Breast epithelium (tissue), 4 donors: ENCODE results near the gene H2AZ2. TPM values are rescaled to one million over a fixed set of nuclear protein-coding genes. Genes with fewer than 3 reads are reported as not detected.
"Not testable (repeated sequence)": the region's sequence is repeated elsewhere in the genome, so short reads cannot be mapped to it uniquely, and the experiment has no call there.

Source experiments
- DNase-seq, 2 donors: peaks; one replicate each; pipeline ENCODE4 v3.0.0-alpha.2; 2019; ENCODE audit warnings: low spot score in 2 of 2
- H3K27ac ChIP-seq, 2 donors: fragments of 200-600 bp; sonication (generic) in 1 of 2; one replicate each; pipeline ENCODE4 v1.5.1; 2016 to 2019; ENCODE audit warnings: mild to moderate bottlenecking in 1 of 2
- H3K27me3 ChIP-seq, 2 donors: fragments of 200-600 bp; sonication (generic) in 1 of 2; one replicate each; pipeline versions ENCODE4 v1.5.1 to v1.6.0; 2017 to 2019; ENCODE audit warnings: control low read depth in 1 of 2, mild to moderate bottlenecking in 1 of 2
- H3K36me3 ChIP-seq: fragments of 200-600 bp; one replicate; pipeline ENCODE4 v1.5.1; 2019
- H3K4me1 ChIP-seq, 2 donors: fragments of 200-600 bp; sonication (generic); one replicate each; pipeline ENCODE4 v1.5.1; 2016 to 2019; ENCODE audit warnings: control low read depth in 1 of 2
- H3K4me3 ChIP-seq, 3 donors: fragments of 200-600 bp; sonication (generic); 1 replicate in 2 of 3; 2 replicates in 1 of 3; pipeline ENCODE4 v1.5.1; 2016 to 2019; ENCODE audit warnings: mild to moderate bottlenecking in 3 of 3, moderate library complexity in 2 of 3
- H3K9me3 ChIP-seq, 2 donors: fragments of 200-600 bp; sonication (generic) in 1 of 2; one replicate each; pipeline ENCODE4 v1.5.1; 2016 to 2019; ENCODE audit warnings: control low read depth in 1 of 2
- POLR2A ChIP-seq: fragments of 450-650 bp; IDR thresholded peaks from one replicate; pipeline ENCODE4 v1.6.1; 2016; ENCODE audit warnings: antibody characterized with exemption, mild to moderate bottlenecking, moderate library complexity
- POLR2AphosphoS5 ChIP-seq, 3 donors: sonication (generic); formaldehyde crosslinking; IDR thresholded peaks; one replicate each; pipeline ENCODE4 v1.6.1; 2017; ENCODE audit warnings: antibody characterized with exemption in 3 of 3
- intact Hi-C: fragments of 100-400 bp; cut with DNase I; formaldehyde crosslinking; loops from one replicate; pipeline ENCODE4 v1.15.1; 2023; ENCODE audit warnings: low total_unique reads
- total RNA-seq, 3 donors: library from RNA; depleted of rRNA; stranded (reverse); fragments of >200 nt; gene quantifications; one replicate each; pipeline ENCODE4 v1.1.0, GENCODE V29; 2016
- TF ChIP-seq, protein P1 (sequence below), 3 donors: fragments of 450-650 bp; IDR thresholded peaks; one replicate each; pipeline ENCODE4 v1.5.1; 2016 to 2017; ENCODE audit warnings: antibody characterized with exemption in 3 of 3, mild to moderate bottlenecking in 3 of 3, moderate library complexity in 3 of 3

The H2AZ2 gene
- total RNA-seq, 3 donors from 2014 or later = 110 to 140 (median 115) TPM

DNA sequence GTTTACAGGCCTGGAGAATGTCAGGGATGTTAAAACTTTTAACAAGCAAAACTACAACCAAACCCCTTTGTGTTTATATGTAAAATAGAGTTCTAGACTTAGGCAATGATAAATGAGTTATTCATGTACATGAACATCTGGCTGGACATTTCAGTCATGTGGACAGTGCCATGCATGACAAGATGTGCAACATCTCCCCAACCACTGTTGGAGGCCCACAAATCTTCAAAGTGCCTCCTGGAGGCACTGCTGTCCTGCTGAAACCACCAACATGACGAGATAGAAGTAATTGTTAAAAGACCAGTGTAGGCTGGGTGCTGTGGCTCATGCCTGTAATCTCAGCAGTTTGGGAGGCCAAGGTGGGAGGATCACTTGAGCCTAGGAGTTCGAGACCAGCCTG lies 33.0 kb downstream of the H2AZ2 start:
- Histone ChIP-seq H3K27ac (no peak overlapping the region), H3K9me3 (no peaks in the 10 kb centered on the region), H3K4me1 (no peaks in the 10 kb centered on the region), H3K4me3 (no peak overlapping the region), H3K36me3 (no peaks in the 10 kb centered on the region), H3K27me3 (no peaks in the 10 kb centered on the region)
- no peak for DNase-seq
- TF ChIP-seq POLR2A (no peak), POLR2AphosphoS5 (IDR thresholded peaks at IDR 0.05) (no peak)
- TF ChIP-seq, protein P1, sequence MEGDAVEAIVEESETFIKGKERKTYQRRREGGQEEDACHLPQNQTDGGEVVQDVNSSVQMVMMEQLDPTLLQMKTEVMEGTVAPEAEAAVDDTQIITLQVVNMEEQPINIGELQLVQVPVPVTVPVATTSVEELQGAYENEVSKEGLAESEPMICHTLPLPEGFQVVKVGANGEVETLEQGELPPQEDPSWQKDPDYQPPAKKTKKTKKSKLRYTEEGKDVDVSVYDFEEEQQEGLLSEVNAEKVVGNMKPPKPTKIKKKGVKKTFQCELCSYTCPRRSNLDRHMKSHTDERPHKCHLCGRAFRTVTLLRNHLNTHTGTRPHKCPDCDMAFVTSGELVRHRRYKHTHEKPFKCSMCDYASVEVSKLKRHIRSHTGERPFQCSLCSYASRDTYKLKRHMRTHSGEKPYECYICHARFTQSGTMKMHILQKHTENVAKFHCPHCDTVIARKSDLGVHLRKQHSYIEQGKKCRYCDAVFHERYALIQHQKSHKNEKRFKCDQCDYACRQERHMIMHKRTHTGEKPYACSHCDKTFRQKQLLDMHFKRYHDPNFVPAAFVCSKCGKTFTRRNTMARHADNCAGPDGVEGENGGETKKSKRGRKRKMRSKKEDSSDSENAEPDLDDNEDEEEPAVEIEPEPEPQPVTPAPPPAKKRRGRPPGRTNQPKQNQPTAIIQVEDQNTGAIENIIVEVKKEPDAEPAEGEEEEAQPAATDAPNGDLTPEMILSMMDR (IDR thresholded peaks at IDR 0.05) = no peak
- intact Hi-C loops = no loop called here

DNA sequence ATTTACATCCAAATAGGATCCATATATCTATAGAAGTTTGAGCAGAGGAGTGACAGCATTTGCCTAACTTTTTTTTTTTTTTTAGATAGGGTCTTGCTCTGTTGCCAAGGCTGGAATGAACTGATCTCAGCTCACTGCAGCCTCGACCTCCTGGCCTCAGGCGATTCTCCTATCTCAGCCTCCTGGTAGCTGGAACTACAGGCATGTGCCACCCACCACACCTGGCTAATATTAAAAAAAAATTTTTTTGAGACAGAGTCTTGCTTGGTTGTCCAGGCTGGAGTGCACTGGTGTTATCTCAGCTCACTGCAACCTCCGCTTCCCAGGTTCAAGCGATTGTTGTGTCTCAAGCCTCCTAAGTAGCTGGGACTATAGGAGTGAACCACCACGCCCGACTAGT lies 36.3 kb downstream of the H2AZ2 start:
- Histone ChIP-seq H3K36me3 (no peaks in the 10 kb centered on the region), H3K9me3 (no peaks in the 10 kb centered on the region), H3K4me1 (no peaks in the 10 kb centered on the region), H3K27ac (no peak overlapping the region), H3K4me3 (no peak overlapping the region), H3K27me3 (no peaks in the 10 kb centered on the region)
- intact Hi-C loops = no loop called here
- TF ChIP-seq POLR2A = no peak
- TF ChIP-seq, protein P1 (IDR thresholded peaks at IDR 0.05) = no peak
- no peak for TF ChIP-seq POLR2AphosphoS5 (IDR thresholded peaks at IDR 0.05)
- DNase-seq = no peak

DNA sequence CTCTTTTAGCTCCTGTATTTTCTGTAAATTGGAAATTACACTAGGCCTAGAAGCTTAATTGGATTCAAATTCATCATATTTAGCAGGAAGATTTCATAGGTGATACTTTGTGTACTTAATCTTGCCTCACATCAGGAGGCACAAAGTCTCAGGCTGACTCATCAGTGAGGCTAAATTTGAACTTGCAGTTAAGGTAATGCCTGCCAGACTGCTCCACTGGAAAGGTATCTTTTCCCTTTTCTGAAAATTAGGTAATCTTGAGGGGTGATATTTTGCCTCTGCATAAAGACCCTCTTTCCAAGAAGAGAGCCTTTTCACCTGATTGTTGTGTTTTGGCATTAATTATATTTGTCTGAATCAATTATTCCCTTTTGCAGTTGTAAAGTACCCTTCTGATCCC lies 36.8 kb downstream of the H2AZ2 start:
- no peaks in the 10 kb centered on the region for H3K9me3 ChIP-seq
- TF ChIP-seq POLR2A = no peak
- TF ChIP-seq POLR2AphosphoS5 (IDR thresholded peaks at IDR 0.05) = no peak
- TF ChIP-seq, protein P1 (IDR thresholded peaks at IDR 0.05) = no peak
- DNase-seq = no peak
- H3K4me3 ChIP-seq = no peak overlapping the region
- intact Hi-C loops = no loop called here
- H3K27me3 ChIP-seq = no peaks in the 10 kb centered on the region
- H3K27ac ChIP-seq = no peak overlapping the region
- H3K36me3 ChIP-seq = no peaks in the 10 kb centered on the region
- H3K4me1 ChIP-seq = no peaks in the 10 kb centered on the region

DNA sequence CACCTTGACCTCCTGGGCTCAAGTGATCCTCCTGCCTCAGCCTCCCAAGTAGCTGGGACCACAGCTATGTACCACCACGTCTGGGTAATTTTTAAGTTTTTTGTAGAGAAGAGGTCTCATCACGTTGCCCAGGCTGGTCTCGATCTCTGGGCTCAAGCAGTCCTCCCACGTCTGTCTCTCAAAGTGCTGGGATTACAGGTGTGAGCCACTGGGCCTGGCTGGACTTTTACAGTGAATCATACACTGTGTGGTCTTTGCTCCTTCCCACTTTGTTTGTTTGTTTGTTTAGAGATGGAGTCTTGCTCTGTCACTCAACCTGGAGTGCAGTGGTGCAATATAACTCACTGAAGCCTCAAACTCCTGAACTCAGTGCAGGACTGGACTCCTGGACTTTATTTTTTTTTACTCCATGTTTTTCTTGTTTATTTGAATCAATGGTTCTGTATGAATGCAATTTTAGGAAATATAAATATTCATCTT lies 38.9 kb downstream of the H2AZ2 start:
- Histone ChIP-seq H3K27me3 (no peaks in the 10 kb centered on the region), H3K4me1 (no peaks in the 10 kb centered on the region), H3K4me3 (no peak overlapping the region), H3K36me3 (no peaks in the 10 kb centered on the region), H3K9me3 (no peaks in the 10 kb centered on the region), H3K27ac (no peak overlapping the region)
- intact Hi-C loops = no loop called here
- no peak for DNase-seq
- TF ChIP-seq, protein P1 (IDR thresholded peaks at IDR 0.05) = no peak
- TF ChIP-seq POLR2AphosphoS5 (IDR thresholded peaks at IDR 0.05) (no peak), POLR2A (no peak)

DNA sequence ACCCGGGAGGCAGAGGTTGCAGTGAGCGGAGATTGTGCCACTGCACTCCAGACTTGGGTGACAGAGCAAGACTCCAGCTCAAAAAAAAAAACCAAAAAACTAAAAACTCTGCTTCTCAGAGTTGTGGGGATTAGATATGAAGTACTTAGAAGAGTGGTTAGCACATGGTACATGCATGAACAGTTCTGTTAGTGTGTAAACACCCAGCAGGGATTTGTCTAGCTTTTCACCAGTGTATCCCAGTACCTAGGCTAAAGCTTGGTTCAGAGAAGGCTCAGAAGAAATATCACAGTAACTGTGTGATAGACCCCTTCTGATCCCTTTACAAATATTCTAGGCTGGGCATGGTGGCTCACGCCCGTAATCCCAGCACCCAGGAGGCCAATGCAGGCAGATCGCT lies 41.9 kb downstream of the H2AZ2 start:
- no peak for TF ChIP-seq POLR2A
- TF ChIP-seq, protein P1 (IDR thresholded peaks at IDR 0.05) = no peak
- no peak for TF ChIP-seq POLR2AphosphoS5 (IDR thresholded peaks at IDR 0.05)
- Histone ChIP-seq H3K36me3 (no peaks in the 10 kb centered on the region), H3K4me3 (no peak overlapping the region), H3K4me1 (no peaks in the 10 kb centered on the region), H3K27me3 (no peaks in the 10 kb centered on the region), H3K9me3 (no peaks in the 10 kb centered on the region), H3K27ac (no peak overlapping the region)
- intact Hi-C loops = no loop called here
- DNase-seq = no peak

DNA sequence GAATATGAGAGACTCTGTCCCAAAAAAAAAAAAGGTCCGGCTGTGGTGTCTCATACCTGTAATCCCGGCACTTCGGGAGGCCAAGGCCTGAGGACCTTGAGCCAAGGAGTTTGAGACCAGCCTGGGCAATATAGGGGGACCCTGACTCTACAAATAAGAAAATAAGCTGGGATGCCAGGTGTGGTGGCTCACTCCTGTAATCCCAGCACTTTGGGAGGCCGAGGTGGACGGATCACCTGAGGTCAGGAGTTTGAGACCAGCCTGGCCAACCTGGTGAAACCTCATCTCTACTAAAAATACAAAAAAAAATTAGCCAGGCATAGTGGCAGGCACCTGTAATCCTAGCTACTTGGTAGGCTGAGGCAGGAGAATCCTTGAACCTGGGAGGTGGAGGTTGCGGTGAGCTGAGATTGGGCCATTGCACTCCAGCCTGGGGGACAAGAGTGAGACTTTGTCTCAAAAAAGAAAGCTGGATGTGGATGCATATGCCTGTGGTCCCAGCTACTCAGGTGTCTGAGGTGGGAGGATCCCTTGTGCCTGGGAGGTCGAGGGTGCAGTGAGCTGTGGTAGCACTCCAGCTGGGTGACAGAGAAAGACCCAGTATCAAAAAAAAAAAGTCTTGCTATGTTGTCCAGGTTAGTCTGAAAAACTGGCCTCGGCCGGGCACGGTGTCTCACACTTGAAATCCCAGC lies 43.9 kb downstream of the H2AZ2 start:
- H3K36me3 ChIP-seq, H3K27me3 ChIP-seq, intact Hi-C loops, DNase-seq, H3K4me3 ChIP-seq, H3K9me3 ChIP-seq, H3K27ac ChIP-seq, H3K4me1 ChIP-seq: not testable (repeated sequence)
